ENCODE data around the gene CCNB2.
"Not testable (repeated sequence)": the region's sequence is repeated elsewhere in the genome, so short reads cannot be mapped to it uniquely, and the experiment has no call there.

Gene CCNB2

GRCh38 chr15:59153466-59153865, 48.5 kb downstream of the CCNB2 start:
- Histone ChIP-seq H3K27ac (ENCODE audit: low read depth, low read length) (no peak overlapping the region), H3K9ac (ENCODE audit: low read depth, low read length) (no peak overlapping the region), H3K4me3 (ENCODE audit: low read depth, low read length) (no peak overlapping the region), H3K36me3 (ENCODE audit: control insufficient read depth, insufficient read depth, low read length) (peaks cover 77% of the 10 kb centered on the region), H3K9me3 (ENCODE audit: control insufficient read depth, insufficient read depth, low read length) (no peaks in the 10 kb centered on the region), H3K27me3 (ENCODE audit: control insufficient read depth, insufficient read depth, low read length) (no peaks in the 10 kb centered on the region), H3K4me1 (ENCODE audit: control insufficient read depth, insufficient read depth, low read length) (peaks cover 3% of the 10 kb centered on the region)

- no peaks in the 10 kb centered on the region for H3K27me3 ChIP-seq (ENCODE audit: control insufficient read depth, insufficient read depth, low read length)
- no peaks in the 10 kb centered on the region for H3K9me3 ChIP-seq (ENCODE audit: control insufficient read depth, insufficient read depth, low read length)
- no peak overlapping the region for H3K9ac ChIP-seq (ENCODE audit: low read depth, low read length)
- no peaks in the 10 kb centered on the region for H3K4me1 ChIP-seq (ENCODE audit: control insufficient read depth, insufficient read depth, low read length)
- peaks cover 85% of the 10 kb centered on the region for H3K36me3 ChIP-seq (ENCODE audit: control insufficient read depth, insufficient read depth, low read length)
- no peak overlapping the region for H3K27ac ChIP-seq (ENCODE audit: low read depth, low read length)
- no peak overlapping the region for H3K4me3 ChIP-seq (ENCODE audit: low read depth, low read length)
Measured at GRCh38 chr15:59154243-59154642, 49.3 kb downstream of the CCNB2 start.

GRCh38 chr15:59155431-59155830, 50.5 kb downstream of the CCNB2 start:
- Histone ChIP-seq H3K4me3 (ENCODE audit: low read depth, low read length) (no peak overlapping the region), H3K9me3 (ENCODE audit: control insufficient read depth, insufficient read depth, low read length) (no peaks in the 10 kb centered on the region), H3K27me3 (ENCODE audit: control insufficient read depth, insufficient read depth, low read length) (no peaks in the 10 kb centered on the region), H3K9ac (ENCODE audit: low read depth, low read length) (no peak overlapping the region), H3K4me1 (ENCODE audit: control insufficient read depth, insufficient read depth, low read length) (no peaks in the 10 kb centered on the region), H3K36me3 (ENCODE audit: control insufficient read depth, insufficient read depth, low read length) (peaks cover 88% of the 10 kb centered on the region), H3K27ac (ENCODE audit: low read depth, low read length) (no peak overlapping the region)

- no peak overlapping the region for H3K27ac ChIP-seq (ENCODE audit: low read depth, low read length)
- no peaks in the 10 kb centered on the region for H3K4me1 ChIP-seq (ENCODE audit: control insufficient read depth, insufficient read depth, low read length)
- H3K9ac ChIP-seq (ENCODE audit: low read depth, low read length): no peak overlapping the region
- peaks cover 93% of the 10 kb centered on the region for H3K36me3 ChIP-seq (ENCODE audit: control insufficient read depth, insufficient read depth, low read length)
- no peak overlapping the region for H3K4me3 ChIP-seq (ENCODE audit: low read depth, low read length)
- no peaks in the 10 kb centered on the region for H3K9me3 ChIP-seq (ENCODE audit: control insufficient read depth, insufficient read depth, low read length)
- no peaks in the 10 kb centered on the region for H3K27me3 ChIP-seq (ENCODE audit: control insufficient read depth, insufficient read depth, low read length)
Measured at GRCh38 chr15:59157396-59157795, 52.5 kb downstream of the CCNB2 start.

- no peaks in the 10 kb centered on the region for H3K27me3 ChIP-seq (ENCODE audit: control insufficient read depth, insufficient read depth, low read length)
Measured at GRCh38 chr15:59157840-59158700, 53.1 kb downstream of the CCNB2 start.

GRCh38 chr15:59158701-59159034, 53.7 kb downstream of the CCNB2 start:
- Histone ChIP-seq H3K27me3 (ENCODE audit: control insufficient read depth, insufficient read depth, low read length) (no peaks in the 10 kb centered on the region), H3K4me3 (ENCODE audit: low read depth, low read length) (no peak overlapping the region), H3K9ac (ENCODE audit: low read depth, low read length) (no peak overlapping the region), H3K9me3 (ENCODE audit: control insufficient read depth, insufficient read depth, low read length) (no peaks in the 10 kb centered on the region), H3K4me1 (ENCODE audit: control insufficient read depth, insufficient read depth, low read length) (no peaks in the 10 kb centered on the region), H3K36me3 (ENCODE audit: control insufficient read depth, insufficient read depth, low read length) (peaks cover 92% of the 10 kb centered on the region), H3K27ac (ENCODE audit: low read depth, low read length) (no peak overlapping the region)

More at GRCh38 chr15:59157840-59158700, 53.1 kb downstream of the CCNB2 start:
- H3K4me1 ChIP-seq (ENCODE audit: control insufficient read depth, insufficient read depth, low read length): no peaks in the 10 kb centered on the region
- no peaks in the 10 kb centered on the region for H3K9me3 ChIP-seq (ENCODE audit: control insufficient read depth, insufficient read depth, low read length)
- H3K36me3 ChIP-seq (ENCODE audit: control insufficient read depth, insufficient read depth, low read length): peaks cover 93% of the 10 kb centered on the region
- no peak overlapping the region for H3K4me3 ChIP-seq (ENCODE audit: low read depth, low read length)
- H3K9ac ChIP-seq (ENCODE audit: low read depth, low read length): no peak overlapping the region
- H3K27ac ChIP-seq (ENCODE audit: low read depth, low read length): no peak overlapping the region

GRCh38 chr15:59159210-59159609, 54.3 kb downstream of the CCNB2 start:
- Histone ChIP-seq H3K27me3 (ENCODE audit: control insufficient read depth, insufficient read depth, low read length) (no peaks in the 10 kb centered on the region), H3K36me3 (ENCODE audit: control insufficient read depth, insufficient read depth, low read length) (peaks cover 91% of the 10 kb centered on the region), H3K4me1 (ENCODE audit: control insufficient read depth, insufficient read depth, low read length) (no peaks in the 10 kb centered on the region), H3K27ac (ENCODE audit: low read depth, low read length) (no peak overlapping the region), H3K4me3 (ENCODE audit: low read depth, low read length) (no peak overlapping the region), H3K9ac (ENCODE audit: low read depth, low read length) (no peak overlapping the region), H3K9me3 (ENCODE audit: control insufficient read depth, insufficient read depth, low read length) (no peaks in the 10 kb centered on the region)

GRCh38 chr15:59160880-59161593, 56.1 kb downstream of the CCNB2 start:
- Histone ChIP-seq H3K4me1 (ENCODE audit: control insufficient read depth, insufficient read depth, low read length) (no peaks in the 10 kb centered on the region), H3K27ac (ENCODE audit: low read depth, low read length) (no peak overlapping the region), H3K9ac (ENCODE audit: low read depth, low read length) (no peak overlapping the region), H3K9me3 (ENCODE audit: control insufficient read depth, insufficient read depth, low read length) (no peaks in the 10 kb centered on the region), H3K4me3 (ENCODE audit: low read depth, low read length) (no peak overlapping the region), H3K27me3 (ENCODE audit: control insufficient read depth, insufficient read depth, low read length) (no peaks in the 10 kb centered on the region), H3K36me3 (ENCODE audit: control insufficient read depth, insufficient read depth, low read length) (peaks cover 85% of the 10 kb centered on the region)

GRCh38 chr15:59162080-59162479, 57.1 kb downstream of the CCNB2 start:
- H3K9ac ChIP-seq (ENCODE audit: low read depth, low read length); H3K27me3 ChIP-seq (ENCODE audit: control insufficient read depth, insufficient read depth, low read length); H3K4me1 ChIP-seq (ENCODE audit: control insufficient read depth, insufficient read depth, low read length); H3K4me3 ChIP-seq (ENCODE audit: low read depth, low read length); H3K27ac ChIP-seq (ENCODE audit: low read depth, low read length); H3K9me3 ChIP-seq (ENCODE audit: control insufficient read depth, insufficient read depth, low read length): not testable (repeated sequence)
- peaks cover 88% of the 10 kb centered on the region for H3K36me3 ChIP-seq (ENCODE audit: control insufficient read depth, insufficient read depth, low read length)

GRCh38 chr15:59165726-59166125, 60.8 kb downstream of the CCNB2 start:
- H3K4me1 ChIP-seq (ENCODE audit: control insufficient read depth, insufficient read depth, low read length): no peaks in the 10 kb centered on the region
- no peak overlapping the region for H3K4me3 ChIP-seq (ENCODE audit: low read depth, low read length)
- H3K27me3 ChIP-seq (ENCODE audit: control insufficient read depth, insufficient read depth, low read length): no peaks in the 10 kb centered on the region
- peaks cover 80% of the 10 kb centered on the region for H3K36me3 ChIP-seq (ENCODE audit: control insufficient read depth, insufficient read depth, low read length)
- no peak overlapping the region for H3K27ac ChIP-seq (ENCODE audit: low read depth, low read length)
- H3K9me3 ChIP-seq (ENCODE audit: control insufficient read depth, insufficient read depth, low read length): no peaks in the 10 kb centered on the region
- no peak overlapping the region for H3K9ac ChIP-seq (ENCODE audit: low read depth, low read length)

- H3K4me1 ChIP-seq (ENCODE audit: control insufficient read depth, insufficient read depth, low read length): no peaks in the 10 kb centered on the region
- H3K27ac ChIP-seq (ENCODE audit: low read depth, low read length): no peak overlapping the region
- H3K27me3 ChIP-seq (ENCODE audit: control insufficient read depth, insufficient read depth, low read length): no peaks in the 10 kb centered on the region
- H3K36me3 ChIP-seq (ENCODE audit: control insufficient read depth, insufficient read depth, low read length): peaks cover 80% of the 10 kb centered on the region
- H3K9ac ChIP-seq (ENCODE audit: low read depth, low read length): no peak overlapping the region
- no peaks in the 10 kb centered on the region for H3K9me3 ChIP-seq (ENCODE audit: control insufficient read depth, insufficient read depth, low read length)
- H3K4me3 ChIP-seq (ENCODE audit: low read depth, low read length): no peak overlapping the region
Measured at GRCh38 chr15:59166166-59166565, 61.2 kb downstream of the CCNB2 start.

Data from HUES48 (cell line).